ENCODE measurements around the gene COL17A1. TPM values are rescaled to one million over a fixed set of nuclear protein-coding genes. Genes with fewer than 3 reads are reported as not detected.
A peak's percentile ranks its signal among the peaks of the same experiment; 100 is the strongest.

COL17A1 gene
- total RNA-seq, 3 donors from 2014 or later (not counting 1 experiment from before 2014, with no cell fraction given) = not detected

DNA sequence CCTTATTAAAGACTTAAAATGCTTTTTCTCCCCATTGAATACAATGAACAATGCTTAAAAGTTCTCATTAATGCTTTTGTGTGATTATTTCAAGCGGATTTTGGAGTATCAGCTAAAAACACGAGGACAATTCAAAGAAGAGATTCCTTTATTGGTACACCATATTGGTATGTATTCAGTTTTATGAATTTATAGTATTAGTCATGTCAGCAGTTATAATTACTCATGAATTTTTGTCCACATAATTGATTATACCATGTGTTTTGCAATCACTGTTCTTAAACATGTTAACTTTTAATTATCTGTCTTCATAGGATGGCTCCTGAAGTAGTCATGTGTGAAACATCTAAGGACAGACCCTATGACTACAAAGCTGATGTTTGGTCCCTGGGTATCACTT, 86.9 kb downstream of the COL17A1 start:
- WGBS (ENCODE audit: insufficient coverage) = 100% methylated on average over 2 of the region's 2 CpGs

GRCh38 chr10:103995134-103995533, 90.5 kb downstream of the COL17A1 start:
- 55% methylated on average over 1 of the region's 1 CpG for WGBS (ENCODE audit: insufficient coverage)
- Mint-ChIP-seq H3K27ac (peak overlapping the region; percentile 44 to 58), H3K9me3 (no peaks in the 10 kb centered on the region), H3K27me3 (ENCODE audit: low read depth in 2 of 2) (no peaks in the 10 kb centered on the region), H3K4me1 (peaks cover 33% of the 10 kb centered on the region in 2 donors), H3K36me3 (peaks cover 20% of the 10 kb centered on the region), H3K4me3 (no peak overlapping the region)
- intact Hi-C loops (cut with micrococcal nuclease) = no loop called here
- H3K4me3 ChIP-seq (ENCODE audit: low read length) = no peak overlapping the region
- ATAC-seq = peak in 1 of 3 donors; percentile 22
- H3K9me3 ChIP-seq (ENCODE audit: control insufficient read depth, insufficient read depth, low read length) = no peaks in the 10 kb centered on the region
- peaks cover 5% of the 10 kb centered on the region for H3K4me1 ChIP-seq (ENCODE audit: control insufficient read depth, insufficient read depth, low read length)
- peaks cover 46% of the 10 kb centered on the region for H3K36me3 ChIP-seq (ENCODE audit: control insufficient read depth, insufficient read depth, low read length)
- TF ChIP-seq, protein P1, sequence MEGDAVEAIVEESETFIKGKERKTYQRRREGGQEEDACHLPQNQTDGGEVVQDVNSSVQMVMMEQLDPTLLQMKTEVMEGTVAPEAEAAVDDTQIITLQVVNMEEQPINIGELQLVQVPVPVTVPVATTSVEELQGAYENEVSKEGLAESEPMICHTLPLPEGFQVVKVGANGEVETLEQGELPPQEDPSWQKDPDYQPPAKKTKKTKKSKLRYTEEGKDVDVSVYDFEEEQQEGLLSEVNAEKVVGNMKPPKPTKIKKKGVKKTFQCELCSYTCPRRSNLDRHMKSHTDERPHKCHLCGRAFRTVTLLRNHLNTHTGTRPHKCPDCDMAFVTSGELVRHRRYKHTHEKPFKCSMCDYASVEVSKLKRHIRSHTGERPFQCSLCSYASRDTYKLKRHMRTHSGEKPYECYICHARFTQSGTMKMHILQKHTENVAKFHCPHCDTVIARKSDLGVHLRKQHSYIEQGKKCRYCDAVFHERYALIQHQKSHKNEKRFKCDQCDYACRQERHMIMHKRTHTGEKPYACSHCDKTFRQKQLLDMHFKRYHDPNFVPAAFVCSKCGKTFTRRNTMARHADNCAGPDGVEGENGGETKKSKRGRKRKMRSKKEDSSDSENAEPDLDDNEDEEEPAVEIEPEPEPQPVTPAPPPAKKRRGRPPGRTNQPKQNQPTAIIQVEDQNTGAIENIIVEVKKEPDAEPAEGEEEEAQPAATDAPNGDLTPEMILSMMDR (IDR thresholded peaks at IDR 0.05) = no peak
- no peaks in the 10 kb centered on the region for H3K27me3 ChIP-seq (ENCODE audit: control insufficient read depth, insufficient read depth, low read length)
- DNase-seq = no peak
- H3K27ac ChIP-seq (ENCODE audit: low read length) = no peak overlapping the region

More for the DNA sequence above, 86.9 kb downstream of the COL17A1 start:
- Mint-ChIP-seq H3K27ac (peak overlapping the region in 1 of 2 donors; percentile 60), H3K36me3 (peaks cover 38% of the 10 kb centered on the region), H3K9me3 (no peaks in the 10 kb centered on the region), H3K4me3 (no peak overlapping the region), H3K27me3 (ENCODE audit: low read depth in 2 of 2) (no peaks in the 10 kb centered on the region), H3K4me1 (peaks cover 25 to 26% of the 10 kb centered on the region in 2 donors)
- Histone ChIP-seq H3K36me3 (ENCODE audit: control insufficient read depth, insufficient read depth, low read length) (peaks cover 63% of the 10 kb centered on the region), H3K4me1 (ENCODE audit: control insufficient read depth, insufficient read depth, low read length) (peaks cover 5% of the 10 kb centered on the region), H3K4me3 (ENCODE audit: low read length) (no peak overlapping the region), H3K9me3 (ENCODE audit: control insufficient read depth, insufficient read depth, low read length) (no peaks in the 10 kb centered on the region), H3K27ac (ENCODE audit: low read length) (no peak overlapping the region), H3K27me3 (ENCODE audit: control insufficient read depth, insufficient read depth, low read length) (no peaks in the 10 kb centered on the region)
- intact Hi-C loops (cut with micrococcal nuclease) = no loop called here
- DNase-seq (no peak), ATAC-seq (no peak)
- TF ChIP-seq, protein P1 (IDR thresholded peaks at IDR 0.05) = no peak

DNA sequence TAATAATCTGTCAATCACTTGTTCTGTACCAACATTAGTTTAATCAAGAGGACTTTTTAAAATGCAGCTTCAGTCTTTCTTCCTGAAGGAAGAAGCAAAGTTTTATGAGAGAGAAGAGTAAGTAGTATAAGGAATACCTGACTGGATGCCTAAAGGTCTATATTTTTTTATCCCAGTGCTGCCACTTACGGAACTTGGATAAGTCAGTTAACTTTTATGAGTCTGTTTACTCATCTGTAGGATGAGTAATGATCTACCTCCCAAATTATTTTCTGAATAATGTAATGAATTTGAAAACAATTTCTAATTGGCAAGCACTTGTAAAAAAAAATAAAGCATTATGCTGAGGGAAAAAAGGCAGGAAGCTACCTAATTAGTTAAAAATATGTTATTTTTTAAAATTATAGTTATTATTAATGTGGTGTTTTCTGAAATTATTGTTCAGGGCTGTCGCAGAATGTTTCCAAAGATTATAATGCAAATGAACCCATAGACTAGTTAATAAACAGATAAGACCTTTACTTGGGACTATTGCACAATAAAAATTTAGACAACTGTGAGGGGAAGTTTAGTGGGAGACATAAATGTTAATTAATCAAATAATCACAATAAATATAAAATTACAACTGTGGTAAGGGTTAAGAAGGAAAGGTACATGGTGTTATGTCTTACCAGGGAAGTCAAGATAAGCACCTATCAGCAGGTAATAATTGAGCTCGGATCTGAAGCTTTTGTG, 94.1 kb downstream of the COL17A1 start:
- Mint-ChIP-seq H3K27me3 (ENCODE audit: low read depth in 2 of 2) (no peaks in the 10 kb centered on the region), H3K4me1 (peaks cover 44 to 45% of the 10 kb centered on the region in 2 donors), H3K9me3 (no peaks in the 10 kb centered on the region), H3K36me3 (peaks cover 10% of the 10 kb centered on the region), H3K27ac (no peak overlapping the region), H3K4me3 (no peak overlapping the region)
- WGBS (ENCODE audit: insufficient coverage) = 80% methylated on average over 1 of the region's 3 CpGs
- Histone ChIP-seq H3K9me3 (ENCODE audit: control insufficient read depth, insufficient read depth, low read length) (no peaks in the 10 kb centered on the region), H3K27me3 (ENCODE audit: control insufficient read depth, insufficient read depth, low read length) (no peaks in the 10 kb centered on the region), H3K4me1 (ENCODE audit: control insufficient read depth, insufficient read depth, low read length) (peaks cover 7% of the 10 kb centered on the region), H3K36me3 (ENCODE audit: control insufficient read depth, insufficient read depth, low read length) (peaks cover 22% of the 10 kb centered on the region), H3K4me3 (ENCODE audit: low read length) (no peak overlapping the region), H3K27ac (ENCODE audit: low read length) (no peak overlapping the region)
- no peak for DNase-seq
- intact Hi-C loops (cut with micrococcal nuclease) = no loop called here
- ATAC-seq = no peak
- TF ChIP-seq, protein P1 (IDR thresholded peaks at IDR 0.05) = no peak

Data from natural killer cell (primary cell).